Breast epithelium (tissue), 4 donors: ENCODE results near the gene ZNF600. TPM values are rescaled to one million over a fixed set of nuclear protein-coding genes. Genes with fewer than 3 reads are reported as not detected.
"Not testable (repeated sequence)": the region's sequence is repeated elsewhere in the genome, so short reads cannot be mapped to it uniquely, and the experiment has no call there.

Experiments
- DNase-seq, 2 donors: peaks; one replicate each; pipeline ENCODE4 v3.0.0-alpha.2; 2019; ENCODE audit warnings: low spot score in 2 of 2
- H3K27ac ChIP-seq, 2 donors: fragments of 200-600 bp; sonication (generic) in 1 of 2; one replicate each; pipeline ENCODE4 v1.5.1; 2016 to 2019; ENCODE audit warnings: mild to moderate bottlenecking in 1 of 2
- H3K27me3 ChIP-seq, 2 donors: fragments of 200-600 bp; sonication (generic) in 1 of 2; one replicate each; pipeline versions ENCODE4 v1.5.1 to v1.6.0; 2017 to 2019; ENCODE audit warnings: control low read depth in 1 of 2, mild to moderate bottlenecking in 1 of 2
- H3K36me3 ChIP-seq: fragments of 200-600 bp; one replicate; pipeline ENCODE4 v1.5.1; 2019
- H3K4me1 ChIP-seq, 2 donors: fragments of 200-600 bp; sonication (generic); one replicate each; pipeline ENCODE4 v1.5.1; 2016 to 2019; ENCODE audit warnings: control low read depth in 1 of 2
- H3K4me3 ChIP-seq, 3 donors: fragments of 200-600 bp; sonication (generic); 1 replicate in 2 of 3; 2 replicates in 1 of 3; pipeline ENCODE4 v1.5.1; 2016 to 2019; ENCODE audit warnings: mild to moderate bottlenecking in 3 of 3, moderate library complexity in 2 of 3
- H3K9me3 ChIP-seq, 2 donors: fragments of 200-600 bp; sonication (generic) in 1 of 2; one replicate each; pipeline ENCODE4 v1.5.1; 2016 to 2019; ENCODE audit warnings: control low read depth in 1 of 2
- POLR2A ChIP-seq: fragments of 450-650 bp; IDR thresholded peaks from one replicate; pipeline ENCODE4 v1.6.1; 2016; ENCODE audit warnings: antibody characterized with exemption, mild to moderate bottlenecking, moderate library complexity
- POLR2AphosphoS5 ChIP-seq, 3 donors: sonication (generic); formaldehyde crosslinking; IDR thresholded peaks; one replicate each; pipeline ENCODE4 v1.6.1; 2017; ENCODE audit warnings: antibody characterized with exemption in 3 of 3
- intact Hi-C: fragments of 100-400 bp; cut with DNase I; formaldehyde crosslinking; loops from one replicate; pipeline ENCODE4 v1.15.1; 2023; ENCODE audit warnings: low total_unique reads
- total RNA-seq, 3 donors: library from RNA; depleted of rRNA; stranded (reverse); fragments of >200 nt; gene quantifications; one replicate each; pipeline ENCODE4 v1.1.0, GENCODE V29; 2016
- TF ChIP-seq, protein P1 (sequence below), 3 donors: fragments of 450-650 bp; IDR thresholded peaks; one replicate each; pipeline ENCODE4 v1.5.1; 2016 to 2017; ENCODE audit warnings: antibody characterized with exemption in 3 of 3, mild to moderate bottlenecking in 3 of 3, moderate library complexity in 3 of 3

The ZNF600 gene
- total RNA-seq, 3 donors from 2014 or later: 9.8 to 13.3 (median 12.4) TPM

DNA sequence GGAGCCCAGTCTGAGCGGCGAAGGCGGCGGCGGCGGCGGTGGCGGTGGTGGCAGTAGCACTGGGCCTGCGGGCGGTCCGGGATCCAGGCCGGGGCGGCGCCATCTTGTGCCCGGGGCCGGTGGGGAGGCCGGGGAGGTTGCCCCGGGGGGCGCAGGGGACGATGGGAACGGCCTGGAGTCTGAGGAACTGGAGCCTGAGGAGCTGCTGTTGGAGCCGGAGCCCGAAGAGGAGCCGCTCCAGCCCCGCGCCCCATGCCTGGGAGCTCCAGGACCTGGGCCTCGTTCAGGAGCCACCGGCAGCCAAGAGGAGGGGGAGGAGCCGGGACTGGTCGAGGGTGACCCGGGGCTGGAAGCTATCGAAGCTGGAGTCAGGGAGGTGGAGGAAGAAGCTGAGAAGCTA lies 23.2 kb upstream of the ZNF600 start:
- DNase-seq: no peak
- intact Hi-C loops: no loop called here
- no peak for TF ChIP-seq POLR2A
- peaks cover 0 to 25% of the 10 kb centered on the region in 2 donors for H3K9me3 ChIP-seq
- H3K4me3 ChIP-seq: no peak overlapping the region
- H3K4me1 ChIP-seq: no peaks in the 10 kb centered on the region
- no peaks in the 10 kb centered on the region for H3K27me3 ChIP-seq
- no peak overlapping the region for H3K27ac ChIP-seq
- H3K36me3 ChIP-seq: no peaks in the 10 kb centered on the region

DNA sequence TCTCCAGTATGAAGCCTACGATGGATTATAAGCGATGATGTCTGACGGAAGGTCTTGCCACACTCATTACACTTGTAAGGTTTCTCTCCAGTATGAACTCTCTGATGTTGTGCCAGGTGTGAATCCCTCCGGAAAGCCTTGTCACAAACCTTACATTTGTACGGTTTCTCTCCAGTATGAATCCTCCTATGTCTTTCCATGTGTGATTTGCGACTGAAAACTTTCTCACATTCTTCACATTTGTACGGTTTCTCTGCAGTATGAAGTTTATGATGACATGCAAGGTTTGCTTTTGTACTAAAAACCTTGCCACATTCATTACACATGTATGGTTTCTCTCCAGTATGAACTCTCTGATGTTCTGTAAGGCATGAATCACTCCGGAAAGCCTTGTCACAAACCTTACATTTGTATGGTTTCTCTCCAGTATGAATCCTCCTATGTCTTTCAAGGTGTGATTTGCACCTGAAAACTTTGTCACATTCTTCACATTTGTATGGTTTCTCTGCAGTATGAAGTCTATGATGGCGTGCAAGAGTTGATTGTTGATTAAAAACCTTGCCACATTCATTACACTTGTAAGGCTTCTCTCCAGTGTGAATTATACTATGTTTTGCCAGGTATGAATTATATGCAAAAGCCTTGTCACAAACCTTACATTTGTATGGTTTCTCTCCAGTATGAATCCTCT lies 13.5 kb upstream of the ZNF600 start:
- H3K27me3 ChIP-seq, H3K4me1 ChIP-seq, H3K27ac ChIP-seq, DNase-seq, H3K36me3 ChIP-seq, intact Hi-C loops, H3K4me3 ChIP-seq: not testable (repeated sequence)
- H3K9me3 ChIP-seq: peaks cover 39 to 96% of the 10 kb centered on the region in 2 donors

DNA sequence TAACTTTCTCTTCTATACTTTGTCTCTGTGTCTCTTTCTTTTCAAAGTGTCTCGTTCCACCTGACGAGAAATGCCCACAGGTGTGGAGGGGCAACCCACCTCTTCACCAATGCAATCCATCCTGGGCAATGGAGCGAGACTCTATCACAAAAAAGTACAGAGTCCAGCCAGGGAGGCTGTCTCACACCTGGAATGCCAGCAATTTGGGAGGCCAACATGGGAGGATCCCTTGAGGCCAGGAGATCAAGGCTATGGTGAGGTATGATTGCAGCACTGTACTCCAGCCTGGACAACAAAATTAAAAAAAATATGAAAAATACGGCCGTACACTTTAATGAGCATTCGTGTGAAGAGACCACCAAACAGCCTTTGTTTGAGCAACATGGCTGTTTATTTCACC lies 2.8 kb upstream of the ZNF600 start:
- H3K4me3 ChIP-seq: no peak overlapping the region
- peaks cover 0 to 7% of the 10 kb centered on the region in 2 donors for H3K9me3 ChIP-seq
- no peaks in the 10 kb centered on the region for H3K4me1 ChIP-seq
- TF ChIP-seq POLR2A: no peak
- TF ChIP-seq POLR2AphosphoS5 (IDR thresholded peaks at IDR 0.05): no peak
- TF ChIP-seq, protein P1, sequence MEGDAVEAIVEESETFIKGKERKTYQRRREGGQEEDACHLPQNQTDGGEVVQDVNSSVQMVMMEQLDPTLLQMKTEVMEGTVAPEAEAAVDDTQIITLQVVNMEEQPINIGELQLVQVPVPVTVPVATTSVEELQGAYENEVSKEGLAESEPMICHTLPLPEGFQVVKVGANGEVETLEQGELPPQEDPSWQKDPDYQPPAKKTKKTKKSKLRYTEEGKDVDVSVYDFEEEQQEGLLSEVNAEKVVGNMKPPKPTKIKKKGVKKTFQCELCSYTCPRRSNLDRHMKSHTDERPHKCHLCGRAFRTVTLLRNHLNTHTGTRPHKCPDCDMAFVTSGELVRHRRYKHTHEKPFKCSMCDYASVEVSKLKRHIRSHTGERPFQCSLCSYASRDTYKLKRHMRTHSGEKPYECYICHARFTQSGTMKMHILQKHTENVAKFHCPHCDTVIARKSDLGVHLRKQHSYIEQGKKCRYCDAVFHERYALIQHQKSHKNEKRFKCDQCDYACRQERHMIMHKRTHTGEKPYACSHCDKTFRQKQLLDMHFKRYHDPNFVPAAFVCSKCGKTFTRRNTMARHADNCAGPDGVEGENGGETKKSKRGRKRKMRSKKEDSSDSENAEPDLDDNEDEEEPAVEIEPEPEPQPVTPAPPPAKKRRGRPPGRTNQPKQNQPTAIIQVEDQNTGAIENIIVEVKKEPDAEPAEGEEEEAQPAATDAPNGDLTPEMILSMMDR (IDR thresholded peaks at IDR 0.05): no peak
- DNase-seq: no peak
- intact Hi-C loops: no loop called here
- H3K27me3 ChIP-seq: no peaks in the 10 kb centered on the region
- no peak overlapping the region for H3K27ac ChIP-seq
- no peaks in the 10 kb centered on the region for H3K36me3 ChIP-seq

DNA sequence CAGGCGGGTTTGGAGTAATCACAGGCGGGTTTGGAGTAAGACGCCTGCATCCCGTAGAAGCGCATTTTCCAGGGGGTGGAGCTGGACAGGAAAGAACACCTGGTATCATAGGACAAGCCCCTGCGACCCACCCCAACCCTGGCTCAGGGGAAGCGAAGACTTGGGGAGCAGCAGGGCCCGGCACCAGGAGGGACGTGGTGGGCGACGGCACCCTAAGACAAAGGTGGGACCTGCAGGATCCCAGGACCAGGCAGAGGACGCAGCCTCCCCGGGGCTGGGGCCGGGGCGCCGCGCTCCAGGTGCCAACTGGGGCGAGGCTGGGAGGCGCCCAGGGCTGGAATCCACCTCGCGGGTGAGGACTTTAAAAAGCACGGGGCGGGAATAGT lies 520 bp downstream of the ZNF600 start:
- Histone ChIP-seq H3K4me3 (peak overlapping the region; percentile 51 to 72 (median 66)), H3K36me3 (no peaks in the 10 kb centered on the region), H3K27me3 (no peaks in the 10 kb centered on the region), H3K27ac (peak overlapping the region; percentile 68 to 83), H3K4me1 (no peaks in the 10 kb centered on the region), H3K9me3 (no peaks in the 10 kb centered on the region)
- intact Hi-C loops: no loop called here
- no peak for DNase-seq
- TF ChIP-seq POLR2A (no peak), POLR2AphosphoS5 (IDR thresholded peaks at IDR 0.05) (no peak)
- TF ChIP-seq, protein P1 (IDR thresholded peaks at IDR 0.05): no peak

DNA sequence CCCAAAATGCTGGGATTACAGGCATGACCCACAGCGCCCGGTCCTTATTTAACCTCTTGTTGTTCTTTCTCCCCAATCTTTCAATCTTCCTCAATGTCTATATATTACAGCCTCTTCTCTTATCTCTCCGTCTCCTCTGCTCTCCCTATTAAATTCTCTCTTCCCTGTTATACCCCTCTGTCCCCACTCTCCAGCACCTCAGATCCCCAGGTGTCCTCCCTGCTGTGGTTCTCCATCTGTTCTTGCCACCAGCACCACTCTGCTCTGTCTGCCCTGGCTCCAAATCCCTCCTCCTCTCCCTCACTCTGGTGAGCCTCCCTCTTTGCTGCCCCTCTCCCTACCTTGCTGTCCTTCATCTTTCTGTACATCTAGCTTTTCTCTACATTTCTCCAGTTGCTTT lies 1.1 kb downstream of the ZNF600 start:
- intact Hi-C loops: no loop called here
- no peaks in the 10 kb centered on the region for H3K27me3 ChIP-seq
- no peaks in the 10 kb centered on the region for H3K4me1 ChIP-seq
- TF ChIP-seq POLR2AphosphoS5 (IDR thresholded peaks at IDR 0.05) (no peak), POLR2A (no peak)
- TF ChIP-seq, protein P1 (IDR thresholded peaks at IDR 0.05): no peak
- no peak overlapping the region for H3K27ac ChIP-seq
- H3K9me3 ChIP-seq: no peaks in the 10 kb centered on the region
- H3K36me3 ChIP-seq: no peaks in the 10 kb centered on the region
- peak overlapping the region in 2 of 3 donors; percentile 51 to 72 for H3K4me3 ChIP-seq
- no peak for DNase-seq

DNA sequence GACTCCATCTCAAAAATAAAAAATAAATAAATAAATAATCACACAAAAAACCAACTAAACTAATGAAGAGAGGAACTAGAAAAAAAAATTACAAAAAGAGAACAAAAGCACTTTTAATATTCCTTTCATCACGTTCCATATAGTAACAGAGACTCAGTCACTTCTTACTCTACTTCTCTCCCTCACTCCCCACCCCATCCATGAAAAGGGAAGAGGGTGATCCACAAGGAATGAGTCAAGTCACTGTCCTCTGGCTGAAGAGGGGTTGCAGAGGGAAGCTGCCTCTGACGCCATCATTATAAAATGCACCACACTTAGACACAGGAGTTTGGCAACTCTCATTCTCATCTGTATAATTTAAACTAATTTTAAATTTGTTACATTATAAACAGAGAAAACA lies 3.7 kb downstream of the ZNF600 start:
- H3K27ac ChIP-seq, DNase-seq, H3K4me3 ChIP-seq, H3K4me1 ChIP-seq, H3K9me3 ChIP-seq, H3K36me3 ChIP-seq, H3K27me3 ChIP-seq, intact Hi-C loops: not testable (repeated sequence)

DNA sequence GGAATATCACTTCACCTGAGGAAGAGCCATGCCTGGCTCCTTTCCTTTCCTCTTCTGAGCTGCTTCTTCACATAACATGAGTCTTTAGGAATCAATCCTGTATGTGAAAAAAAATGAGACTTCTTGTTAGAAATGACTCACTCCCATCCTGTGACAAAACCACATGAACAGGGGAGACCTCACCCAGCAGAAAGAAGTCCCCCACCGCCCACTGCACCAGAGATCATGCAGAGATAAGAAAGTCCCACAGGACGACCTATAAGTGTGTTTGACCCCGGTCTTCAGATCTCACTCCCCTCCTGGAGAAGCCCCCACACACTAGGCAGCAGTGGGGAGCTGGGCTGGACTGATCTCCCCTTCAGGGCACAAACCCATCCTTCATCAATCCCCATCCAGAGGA lies 7.8 kb downstream of the ZNF600 start:
- H3K27ac ChIP-seq: no peak overlapping the region
- no peaks in the 10 kb centered on the region for H3K27me3 ChIP-seq
- intact Hi-C loops: no loop called here
- no peaks in the 10 kb centered on the region for H3K36me3 ChIP-seq
- no peak overlapping the region for H3K4me3 ChIP-seq
- H3K4me1 ChIP-seq: no peaks in the 10 kb centered on the region
- no peaks in the 10 kb centered on the region for H3K9me3 ChIP-seq
- TF ChIP-seq POLR2AphosphoS5 (IDR thresholded peaks at IDR 0.05) (no peak), POLR2A (no peak)
- TF ChIP-seq, protein P1 (IDR thresholded peaks at IDR 0.05): no peak
- DNase-seq: no peak

DNA sequence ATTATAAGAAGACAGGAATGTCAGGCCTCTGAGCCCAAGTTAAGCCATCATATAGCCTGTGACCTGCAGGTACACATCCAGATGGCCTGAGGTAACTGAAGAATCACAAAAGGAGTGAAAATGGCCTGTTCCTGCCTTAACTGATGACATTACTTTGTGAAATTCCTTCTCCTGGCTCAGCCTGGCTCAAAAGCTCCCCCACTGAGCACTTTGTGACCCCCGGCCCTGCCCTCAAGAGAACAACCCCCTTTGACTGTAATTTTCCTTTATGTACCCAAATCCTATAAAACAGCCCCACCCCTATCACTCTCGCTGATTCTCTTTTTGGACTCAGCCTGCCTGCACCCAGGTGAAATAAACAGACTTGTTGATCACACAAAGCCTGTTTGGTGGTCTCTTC lies 30.1 kb downstream of the ZNF600 start:
- H3K27me3 ChIP-seq, H3K4me1 ChIP-seq, H3K27ac ChIP-seq, H3K36me3 ChIP-seq, intact Hi-C loops, H3K9me3 ChIP-seq, H3K4me3 ChIP-seq, DNase-seq: not testable (repeated sequence)
